ENCODE data around the gene PARD3B.

The PARD3B gene

GRCh38 chr2:205375461-205376448, 830.5 kb downstream of the PARD3B start:
- DNase-seq: no peak

- no peak for DNase-seq
Measured at GRCh38 chr2:205377324-205377723, 832.0 kb downstream of the PARD3B start.

GRCh38 chr2:205383601-205384000, 838.3 kb downstream of the PARD3B start:
- no peak for DNase-seq

GRCh38 chr2:205386109-205386508, 840.8 kb downstream of the PARD3B start:
- DNase-seq: no peak

- DNase-seq: no peak
Measured at GRCh38 chr2:205387350-205388055, 842.2 kb downstream of the PARD3B start.

GRCh38 chr2:205390866-205391265, 845.6 kb downstream of the PARD3B start:
- no peak for DNase-seq

GRCh38 chr2:205401511-205401910, 856.2 kb downstream of the PARD3B start:
- DNase-seq: no peak

- no peak for DNase-seq
Measured at GRCh38 chr2:205402011-205402410, 856.7 kb downstream of the PARD3B start.

GRCh38 chr2:205403244-205403825, 858.1 kb downstream of the PARD3B start:
- no peak for DNase-seq

- DNase-seq: no peak
Measured at GRCh38 chr2:205405194-205405593, 859.9 kb downstream of the PARD3B start.

GRCh38 chr2:205405752-205406151, 860.5 kb downstream of the PARD3B start:
- DNase-seq: no peak

GRCh38 chr2:205407984-205408383, 862.7 kb downstream of the PARD3B start:
- no peak for DNase-seq

- no peak for DNase-seq
Measured at GRCh38 chr2:205408696-205409095, 863.4 kb downstream of the PARD3B start.

GRCh38 chr2:205409411-205409810, 864.1 kb downstream of the PARD3B start:
- no peak for DNase-seq

GRCh38 chr2:205411558-205411957, 866.3 kb downstream of the PARD3B start:
- DNase-seq: no peak

- DNase-seq: no peak
Measured at GRCh38 chr2:205424326-205424725, 879.1 kb downstream of the PARD3B start.

- DNase-seq: no peak
Measured at GRCh38 chr2:205425102-205425501, 879.8 kb downstream of the PARD3B start.

- no peak for DNase-seq
Measured at GRCh38 chr2:205427112-205427511, 881.8 kb downstream of the PARD3B start.

- no peak for DNase-seq
Measured at GRCh38 chr2:205428811-205429210, 883.5 kb downstream of the PARD3B start.

- DNase-seq: no peak
Measured at GRCh38 chr2:205435970-205436369, 890.7 kb downstream of the PARD3B start.

- DNase-seq: no peak
Measured at GRCh38 chr2:205438241-205438640, 893.0 kb downstream of the PARD3B start.

- DNase-seq: no peak
Measured at GRCh38 chr2:205439621-205440020, 894.3 kb downstream of the PARD3B start.

- no peak for DNase-seq
Measured at GRCh38 chr2:205441524-205441923, 896.2 kb downstream of the PARD3B start.

GRCh38 chr2:205448189-205448588, 902.9 kb downstream of the PARD3B start:
- no peak for DNase-seq
